A673 (cell line): ENCODE data around the gene GAB1.

Experiments used
- CTCF ChIP-seq: fragments of 300-800, 200-600 bp; sonication (generic); conservative IDR thresholded peaks from 2 replicates; pipeline ENCODE4 v1.5.1; 2017; ENCODE audit warnings: low read depth, mild to moderate bottlenecking, antibody characterized with exemption, low read length, moderate library complexity, mixed read lengths
- EZH2 ChIP-seq: fragments of 200-600 bp; sonication (generic); IDR thresholded peaks from 2 replicates; pipeline ENCODE4 v1.6.1; 2017; ENCODE audit warnings: borderline replicate concordance, low read depth, mild to moderate bottlenecking, mixed read lengths, antibody characterized with exemption, low read length; ENCODE audit not compliant: poor library complexity, severe bottlenecking

DNA sequence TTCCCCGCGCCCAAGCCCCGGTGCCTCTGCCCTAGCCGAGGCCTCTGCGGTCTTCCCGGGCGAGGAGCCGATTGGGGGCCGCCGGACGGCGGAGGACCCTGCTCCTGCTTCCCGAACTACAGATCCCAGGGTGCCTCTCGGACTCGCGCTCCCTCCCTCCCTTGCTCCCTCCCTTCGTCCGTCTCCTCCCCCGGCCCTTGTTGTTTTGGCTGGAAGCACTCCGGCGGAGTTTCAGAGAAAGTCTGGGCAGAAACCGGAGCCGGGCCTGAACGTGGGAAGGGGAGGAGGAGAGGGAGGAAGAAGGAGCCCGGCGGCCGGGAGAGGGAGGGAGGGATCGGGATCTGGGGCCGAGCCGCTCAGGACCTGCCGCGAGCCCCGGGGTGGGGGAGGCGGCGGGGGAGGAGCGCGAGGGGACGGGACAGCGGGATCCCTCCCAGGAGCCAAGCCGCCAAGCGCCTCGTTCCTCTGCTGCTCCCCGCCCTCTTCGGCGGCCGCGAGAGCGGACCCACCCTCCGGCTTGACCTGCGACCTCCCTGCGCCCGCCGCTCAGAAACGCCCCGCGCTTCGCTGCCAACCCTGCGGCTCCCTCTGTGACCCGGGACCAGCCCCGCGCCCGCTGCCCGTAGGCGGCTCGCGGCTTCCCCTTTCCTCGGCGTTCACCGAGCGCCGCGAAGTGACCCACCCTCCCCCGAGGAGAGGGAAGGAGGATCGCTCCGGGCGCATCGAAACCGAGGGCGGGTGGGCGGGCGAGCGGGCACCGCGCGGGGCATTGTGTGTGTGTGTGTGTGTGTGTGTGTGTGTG, 496 bp upstream of the GAB1 start:
- TF ChIP-seq CTCF (no peak), EZH2 (no peak)
